GM12875 (cell line): ENCODE data around the gene DQX1.

ENCODE experiments used
- H3K4me3 ChIP-seq: one replicate; pipeline ENCODE4 v1.5.1; 2011; ENCODE audit warnings: low read depth, low read length, control low read depth
- TF ChIP-seq, protein P1 (sequence below): IDR thresholded peaks from 2 replicates; pipeline ENCODE4 v1.5.1; 2011; ENCODE audit warnings: low read depth, mild to moderate bottlenecking, control low read depth, inconsistent platforms, low read length, moderate library complexity, borderline replicate concordance; ENCODE audit not compliant: insufficient read depth

The DQX1 gene

DNA sequence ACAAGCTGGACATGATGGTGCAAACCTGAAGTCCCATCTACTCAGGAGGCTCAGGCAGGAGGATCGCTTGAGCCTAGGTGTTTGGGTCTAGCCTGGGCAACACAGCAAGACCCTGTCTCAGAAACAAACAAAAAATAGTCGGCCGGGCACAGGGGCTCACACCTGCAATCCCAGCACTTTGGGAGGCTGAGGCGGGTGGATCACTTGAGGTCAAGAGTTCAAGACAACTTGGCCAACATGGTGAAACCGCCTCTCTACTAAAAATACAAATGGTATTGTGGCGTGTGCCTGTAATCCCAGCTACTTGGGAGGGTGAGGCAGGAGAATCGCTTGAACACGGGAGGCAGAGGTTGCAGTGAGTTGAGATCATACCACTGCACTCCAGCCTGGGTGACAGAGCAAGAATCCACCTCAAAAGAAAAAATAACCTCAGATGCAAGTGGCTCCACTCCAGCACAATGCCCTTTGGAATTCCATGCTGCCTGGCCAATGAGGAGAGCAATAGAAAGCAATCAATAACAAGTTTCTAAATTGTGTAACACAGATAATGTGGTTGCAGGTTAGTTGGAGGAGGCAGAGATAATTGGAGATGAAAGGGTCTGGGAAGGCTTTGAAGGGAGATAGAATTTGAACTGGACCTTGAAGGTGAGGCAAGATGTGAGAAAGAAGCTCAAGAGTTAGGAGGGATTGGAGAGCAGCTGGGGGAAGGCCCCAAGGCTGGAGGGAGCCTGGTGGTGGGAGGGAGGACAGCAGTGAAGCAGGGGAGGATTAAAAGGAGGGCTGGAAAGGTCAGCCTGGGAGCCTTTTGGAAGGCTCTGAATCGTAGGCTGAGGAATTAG lies 37.2 kb downstream of the DQX1 start:
- H3K4me3 ChIP-seq, result no peak overlapping the region
- TF ChIP-seq, protein P1, sequence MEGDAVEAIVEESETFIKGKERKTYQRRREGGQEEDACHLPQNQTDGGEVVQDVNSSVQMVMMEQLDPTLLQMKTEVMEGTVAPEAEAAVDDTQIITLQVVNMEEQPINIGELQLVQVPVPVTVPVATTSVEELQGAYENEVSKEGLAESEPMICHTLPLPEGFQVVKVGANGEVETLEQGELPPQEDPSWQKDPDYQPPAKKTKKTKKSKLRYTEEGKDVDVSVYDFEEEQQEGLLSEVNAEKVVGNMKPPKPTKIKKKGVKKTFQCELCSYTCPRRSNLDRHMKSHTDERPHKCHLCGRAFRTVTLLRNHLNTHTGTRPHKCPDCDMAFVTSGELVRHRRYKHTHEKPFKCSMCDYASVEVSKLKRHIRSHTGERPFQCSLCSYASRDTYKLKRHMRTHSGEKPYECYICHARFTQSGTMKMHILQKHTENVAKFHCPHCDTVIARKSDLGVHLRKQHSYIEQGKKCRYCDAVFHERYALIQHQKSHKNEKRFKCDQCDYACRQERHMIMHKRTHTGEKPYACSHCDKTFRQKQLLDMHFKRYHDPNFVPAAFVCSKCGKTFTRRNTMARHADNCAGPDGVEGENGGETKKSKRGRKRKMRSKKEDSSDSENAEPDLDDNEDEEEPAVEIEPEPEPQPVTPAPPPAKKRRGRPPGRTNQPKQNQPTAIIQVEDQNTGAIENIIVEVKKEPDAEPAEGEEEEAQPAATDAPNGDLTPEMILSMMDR, result no peak

DNA sequence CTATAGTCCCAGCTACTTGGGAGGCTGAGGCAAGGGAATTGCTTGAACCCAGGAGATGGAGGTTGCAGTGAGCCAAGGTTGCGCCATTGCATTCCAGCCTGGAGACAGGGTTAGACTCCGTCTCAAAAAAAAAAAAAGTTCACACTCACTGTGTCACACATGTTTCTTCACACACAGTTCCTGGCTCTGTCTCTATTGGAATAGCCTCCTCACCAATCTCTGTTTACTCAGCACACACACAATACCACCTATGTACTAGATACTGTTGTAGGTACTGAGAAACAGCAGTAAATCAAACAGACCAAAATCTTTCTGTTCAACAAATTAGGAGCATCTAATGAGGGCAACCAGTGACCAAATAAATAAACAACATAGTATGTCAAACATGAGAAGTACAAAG lies 39.9 kb downstream of the DQX1 start:
- TF ChIP-seq, protein P1, result no peak
- no peak overlapping the region for H3K4me3 ChIP-seq

DNA sequence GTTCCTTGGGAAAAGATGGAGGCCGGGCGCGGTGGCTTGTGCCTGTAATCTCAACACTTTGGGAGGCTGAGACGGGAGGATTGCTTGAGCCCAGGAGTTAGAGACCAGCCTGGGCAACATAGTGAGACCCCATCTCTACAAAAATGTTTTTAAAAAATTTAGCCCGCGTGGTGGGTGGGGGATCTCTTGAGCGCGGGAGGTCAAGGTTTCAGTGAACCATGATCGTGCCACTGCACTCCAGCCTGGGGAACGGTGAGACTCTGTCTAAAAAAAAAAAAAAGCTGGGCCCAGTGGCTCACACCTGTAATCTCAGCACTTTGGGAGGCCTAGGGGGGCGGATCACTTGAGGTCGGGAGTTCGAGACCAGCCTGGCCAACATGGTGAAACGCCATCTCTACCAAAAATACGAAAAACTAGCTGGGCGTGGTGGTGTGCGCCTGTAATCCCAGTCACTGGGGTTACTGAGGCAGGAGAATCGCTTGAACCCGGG lies 42.3 kb downstream of the DQX1 start:
- H3K4me3 ChIP-seq, result peak overlapping the region; percentile 58

GRCh38 chr2:74482801-74483674 lies 43.0 kb downstream of the DQX1 start, which contains the start of the genes CCDC142 and TTC31:
CCDC142 (minus strand) TSS chr2:74482998; CDS start chr2:74482837, 161 bp downstream.
TTC31 (plus strand) TSS chr2:74483081; CDS start chr2:74483096, 15 bp downstream.
- TF ChIP-seq, protein P1, result peak; percentile 96
- H3K4me3 ChIP-seq, result peak within 1 kb of the TSS; percentile 58

- TF ChIP-seq, protein P1, result no peak
These were observed 43.9 kb downstream of the DQX1 start for GRCh38 chr2:74481961-74482800.

GRCh38 chr2:74481431-74481830 lies 44.6 kb downstream of the DQX1 start:
- peak overlapping the region; percentile 58 for H3K4me3 ChIP-seq
- TF ChIP-seq, protein P1, result no peak

More at GRCh38 chr2:74481961-74482800, 43.9 kb downstream of the DQX1 start:
- peak overlapping the region; percentile 58 for H3K4me3 ChIP-seq

DNA sequence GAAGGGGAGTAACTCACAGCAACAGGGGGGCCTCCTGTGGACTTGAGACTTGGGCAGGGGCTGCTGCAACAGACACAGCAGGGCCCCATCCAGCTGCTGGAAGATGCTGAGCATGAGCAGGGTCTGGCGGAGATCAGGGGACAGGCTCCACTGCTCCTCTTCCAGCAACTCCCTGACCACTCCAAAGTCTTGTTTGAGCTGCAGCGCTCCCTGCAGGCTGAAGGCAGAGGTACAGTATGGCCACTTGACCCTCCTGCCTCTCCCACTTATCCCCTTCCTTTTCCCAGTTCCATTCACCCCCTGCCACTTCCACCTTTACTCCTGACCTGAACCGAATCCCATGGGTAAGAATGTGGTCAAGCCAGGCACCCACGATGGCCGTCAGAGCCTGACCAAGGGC lies 51.1 kb downstream of the DQX1 start:
- TF ChIP-seq, protein P1, result peak; percentile 56
- H3K4me3 ChIP-seq, result no peak overlapping the region
